ENCODE measurements around the gene ARL6IP5. TPM values are rescaled to one million over a fixed set of nuclear protein-coding genes. Genes with fewer than 3 reads are reported as not detected.

ARL6IP5 gene
- total RNA-seq, 2 donors from 2014 or later = 73.5 to 108 TPM

DNA sequence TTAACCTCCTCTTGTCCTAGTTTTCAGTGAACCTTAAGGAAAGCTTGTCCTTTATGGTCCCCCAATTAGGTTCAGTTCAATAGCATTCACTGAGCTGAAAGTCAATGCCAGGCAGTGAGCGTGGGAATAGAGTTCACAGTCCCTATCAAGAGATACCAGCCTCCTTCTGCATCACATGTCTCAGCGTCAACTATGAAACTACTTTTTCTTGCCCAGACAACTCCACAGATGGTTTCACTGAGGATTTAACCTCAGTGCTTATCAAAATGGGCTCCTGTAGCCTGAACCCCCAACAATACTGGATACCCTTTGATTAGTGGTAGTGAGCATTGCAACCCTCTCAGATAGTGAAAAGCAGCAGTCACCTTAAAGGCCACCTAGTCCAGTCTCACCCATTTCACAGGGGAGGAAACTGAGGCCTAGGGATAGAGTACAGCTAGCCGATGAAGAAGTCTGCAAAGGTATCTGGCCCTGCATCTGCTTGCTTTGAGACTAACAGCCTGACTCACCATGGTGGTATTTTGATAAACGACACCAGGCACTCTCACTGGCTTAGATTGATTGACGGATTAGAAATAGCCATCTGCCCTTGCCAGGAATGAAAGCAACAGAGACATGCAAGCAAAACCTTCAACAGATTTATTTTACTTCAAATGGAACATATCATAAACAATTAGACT, 3.0 kb upstream of the ARL6IP5 start:
- no peak for ATAC-seq
- Mint-ChIP-seq H3K36me3 (peaks cover 25 to 40% of the 10 kb centered on the region in 2 donors), H3K9me3 (no peaks in the 10 kb centered on the region), H3K27ac (peak overlapping the region; percentile 99)
- no peak for DNase-seq (ENCODE audit: low spot score in 2 of 2)

DNA sequence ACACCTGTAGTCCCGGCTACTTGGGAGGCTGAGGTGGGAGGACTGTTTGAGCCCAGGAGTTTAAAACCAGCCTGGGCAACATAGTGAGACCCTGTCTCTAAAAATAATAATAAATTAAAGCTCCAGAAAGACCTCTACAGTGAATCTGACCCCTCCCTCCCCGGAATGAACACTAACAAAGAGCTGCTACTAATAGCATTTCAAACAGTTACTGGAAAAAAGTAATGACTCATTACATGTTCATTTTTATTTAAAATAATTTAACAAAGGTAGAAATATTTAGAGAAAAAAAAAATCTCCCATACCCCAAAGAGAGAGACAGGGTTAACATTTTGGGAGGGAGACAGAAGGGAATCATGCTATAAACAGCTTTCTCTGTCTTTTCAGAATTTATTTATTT, 2.4 kb upstream of the ARL6IP5 start:
- ATAC-seq = no peak
- peaks cover 25 to 38% of the 10 kb centered on the region in 2 donors for H3K36me3 Mint-ChIP-seq
- no peak for DNase-seq (ENCODE audit: low spot score in 2 of 2)
- peak overlapping the region; percentile 99 for H3K27ac Mint-ChIP-seq
- no peaks in the 10 kb centered on the region for H3K9me3 Mint-ChIP-seq

DNA sequence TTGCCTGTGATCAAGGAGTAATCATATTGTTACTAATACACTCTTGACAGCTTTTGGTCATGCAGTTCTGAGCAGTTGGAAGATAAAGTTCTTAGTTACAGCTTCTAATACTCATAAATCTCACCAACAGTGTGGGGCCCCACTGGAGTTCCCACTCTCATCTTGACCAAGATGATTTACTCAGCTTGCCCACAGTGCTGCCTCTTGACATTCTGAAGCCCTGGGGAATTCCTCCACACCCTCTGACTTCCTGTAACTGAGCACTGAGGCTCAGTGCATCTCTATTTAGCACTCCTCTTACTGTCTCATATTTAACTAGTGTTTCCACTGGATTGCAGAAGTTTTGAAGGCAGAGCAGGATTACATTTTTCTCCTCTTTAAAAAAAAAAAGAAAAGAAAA, 1.9 kb upstream of the ARL6IP5 start:
- DNase-seq (ENCODE audit: low spot score in 2 of 2) (peak; percentile 56 to 82), ATAC-seq (peak; percentile 72 to 73)
- peaks cover 25 to 34% of the 10 kb centered on the region in 2 donors for H3K36me3 Mint-ChIP-seq
- no peaks in the 10 kb centered on the region for H3K9me3 Mint-ChIP-seq
- peak overlapping the region; percentile 99 for H3K27ac Mint-ChIP-seq

GRCh38 chr3:69085168-69085832, 563 bp downstream of the ARL6IP5 start:
- no peak for DNase-seq (ENCODE audit: low spot score in 2 of 2)
- Mint-ChIP-seq H3K27ac (peak overlapping the region; percentile 92 to 99), H3K36me3 (peaks cover 24 to 38% of the 10 kb centered on the region in 2 donors), H3K9me3 (no peaks in the 10 kb centered on the region)
- no peak for ATAC-seq

DNA sequence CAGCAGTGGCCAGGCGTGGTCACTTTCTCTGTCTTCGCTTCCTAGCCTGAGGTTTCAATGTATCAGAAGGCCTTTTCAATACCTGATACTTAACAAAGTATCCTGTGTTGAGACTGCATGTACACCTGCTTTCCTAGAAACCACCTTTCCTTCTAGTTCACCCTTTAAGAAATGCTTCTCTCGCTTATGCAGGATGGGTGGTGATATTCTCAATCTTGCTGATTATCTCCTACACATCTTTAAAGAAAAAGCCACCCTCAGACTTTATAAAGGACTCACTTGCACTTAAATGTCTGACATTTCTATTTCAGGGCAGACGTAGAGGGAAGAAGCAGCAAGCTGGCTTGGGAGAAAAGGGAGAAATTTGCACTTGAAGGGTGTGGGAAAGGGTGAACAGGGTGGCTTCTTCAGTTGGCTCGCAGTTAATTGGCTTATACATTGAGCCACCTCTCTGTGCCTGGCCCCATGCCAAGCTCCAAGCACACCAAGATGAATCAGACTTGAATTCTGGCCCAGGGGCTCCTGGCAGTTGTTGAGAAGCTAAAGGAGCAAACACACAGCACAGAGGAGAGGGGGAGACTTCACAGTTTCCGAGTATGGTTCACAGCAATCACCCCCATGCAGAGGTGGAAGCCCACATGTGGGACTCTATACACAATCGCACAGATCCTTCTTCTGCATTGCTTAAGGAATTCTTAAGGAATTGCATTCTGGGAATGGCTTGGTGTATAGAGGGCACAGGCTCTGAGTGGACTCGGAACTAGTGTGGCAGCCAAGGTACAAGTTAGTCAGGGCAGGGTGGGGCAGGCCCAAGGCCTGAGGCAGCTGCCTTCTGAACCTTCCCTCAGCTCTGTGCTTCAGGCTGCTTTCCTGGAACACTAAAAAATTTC, 1.3 kb downstream of the ARL6IP5 start:
- ATAC-seq (peak; percentile 34 to 38), DNase-seq (ENCODE audit: low spot score in 2 of 2) (peak; percentile 75 to 76)
- H3K27ac Mint-ChIP-seq = peak overlapping the region; percentile 92 to 99
- H3K36me3 Mint-ChIP-seq = peaks cover 30 to 45% of the 10 kb centered on the region in 2 donors
- no peaks in the 10 kb centered on the region for H3K9me3 Mint-ChIP-seq

GRCh38 chr3:69087030-69087791, 2.5 kb downstream of the ARL6IP5 start:
- Mint-ChIP-seq H3K27ac (peak overlapping the region; percentile 58 to 99), H3K9me3 (no peaks in the 10 kb centered on the region), H3K36me3 (peaks cover 39 to 45% of the 10 kb centered on the region in 2 donors)
- DNase-seq (ENCODE audit: low spot score in 2 of 2) (no peak), ATAC-seq (no peak)

- ATAC-seq (peak; percentile 16 to 30), DNase-seq (ENCODE audit: low spot score in 2 of 2) (no peak)
- H3K9me3 Mint-ChIP-seq = no peaks in the 10 kb centered on the region
- peak overlapping the region; percentile 63 to 99 for H3K27ac Mint-ChIP-seq
- H3K36me3 Mint-ChIP-seq = peaks cover 41 to 45% of the 10 kb centered on the region in 2 donors
Observed at GRCh38 chr3:69088063-69088462, 3.3 kb downstream of the ARL6IP5 start.

DNA sequence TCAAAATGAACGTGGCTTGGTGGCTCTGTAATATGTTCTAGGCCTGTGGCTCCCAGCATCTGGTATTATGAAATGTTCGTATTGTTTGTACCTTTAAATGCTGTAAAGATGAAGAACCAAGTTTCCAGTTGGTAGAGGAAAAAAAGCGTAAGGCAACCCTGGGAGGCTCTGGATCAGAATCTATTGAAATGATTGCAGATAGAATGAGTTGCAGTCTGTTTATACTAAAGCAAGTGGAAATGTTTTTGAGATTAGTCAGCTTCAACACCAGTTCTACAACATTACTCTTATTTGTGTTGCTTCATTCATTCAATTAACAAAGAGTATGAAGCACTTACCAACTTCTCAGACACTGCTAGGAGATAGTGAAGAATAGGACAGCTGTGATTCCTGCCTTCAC, 5.3 kb downstream of the ARL6IP5 start:
- H3K36me3 Mint-ChIP-seq = peaks cover 34 to 46% of the 10 kb centered on the region in 2 donors
- DNase-seq (ENCODE audit: low spot score in 2 of 2) (no peak), ATAC-seq (peak in 1 of 2 donors; percentile 23)
- H3K9me3 Mint-ChIP-seq = no peaks in the 10 kb centered on the region
- H3K27ac Mint-ChIP-seq = peak overlapping the region; percentile 94

DNA sequence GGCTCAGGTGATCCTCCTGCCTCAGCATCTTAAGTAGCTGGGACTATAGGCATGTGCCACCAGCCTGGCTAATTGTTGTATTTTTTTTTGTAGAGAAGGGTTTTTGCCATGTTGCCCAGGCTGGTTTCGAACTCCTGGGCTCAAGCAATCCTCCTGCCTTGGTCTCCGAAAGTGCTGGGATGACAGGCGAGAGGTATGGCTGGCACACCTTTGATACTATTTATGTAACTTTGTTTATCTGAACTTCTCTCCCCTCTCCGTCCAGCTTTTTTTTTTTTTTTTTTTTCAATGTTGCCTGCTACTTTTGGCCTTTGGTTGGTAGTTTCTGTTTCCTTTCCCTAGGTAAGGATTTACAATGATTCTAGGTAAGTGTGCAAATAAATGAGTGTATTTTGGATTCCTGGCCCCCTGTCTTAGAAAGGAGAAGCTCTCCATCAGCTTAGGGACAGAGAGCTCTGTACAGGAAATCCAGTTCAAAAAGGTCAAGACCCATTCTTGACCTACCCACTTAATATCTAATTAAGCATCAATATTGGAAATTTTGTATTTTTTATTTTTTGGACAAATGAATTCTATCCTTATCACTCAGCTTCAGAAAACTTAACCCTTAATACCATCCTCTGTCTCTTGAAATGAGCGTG, 6.8 kb downstream of the ARL6IP5 start:
- H3K9me3 Mint-ChIP-seq = no peaks in the 10 kb centered on the region
- peaks cover 23 to 42% of the 10 kb centered on the region in 2 donors for H3K36me3 Mint-ChIP-seq
- peak overlapping the region; percentile 94 for H3K27ac Mint-ChIP-seq
- DNase-seq (ENCODE audit: low spot score in 2 of 2) (no peak), ATAC-seq (peak in 1 of 2 donors; percentile 10)

DNA sequence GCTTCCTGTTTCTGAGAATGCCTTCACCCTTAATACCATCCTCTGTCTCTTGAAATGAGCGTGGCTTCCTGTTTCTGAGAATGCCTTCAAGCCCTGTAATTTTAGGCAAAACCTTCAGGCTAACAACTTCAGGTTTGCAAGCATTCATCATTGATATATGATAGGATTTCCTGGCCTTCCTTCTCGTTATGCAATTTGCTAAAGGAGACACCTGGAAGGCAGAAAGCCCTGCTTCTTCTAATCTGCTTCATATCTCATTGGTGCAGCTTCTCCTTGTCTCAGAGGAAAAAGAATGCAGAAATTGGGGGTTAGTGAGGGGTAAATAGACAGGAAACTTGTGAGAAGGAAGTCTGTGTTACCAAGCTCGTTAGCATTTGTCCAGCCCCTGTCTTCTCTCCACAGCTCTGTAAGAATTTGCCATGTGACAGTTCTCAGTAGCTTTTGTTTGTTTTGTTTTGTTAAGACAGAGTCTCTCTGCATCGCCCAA, 7.3 kb downstream of the ARL6IP5 start:
- Mint-ChIP-seq H3K27ac (peak overlapping the region; percentile 94), H3K9me3 (no peaks in the 10 kb centered on the region), H3K36me3 (peaks cover 23 to 45% of the 10 kb centered on the region in 2 donors)
- DNase-seq (ENCODE audit: low spot score in 2 of 2) (peak in 1 of 2 donors; percentile 32), ATAC-seq (peak; percentile 53 to 73)

DNA sequence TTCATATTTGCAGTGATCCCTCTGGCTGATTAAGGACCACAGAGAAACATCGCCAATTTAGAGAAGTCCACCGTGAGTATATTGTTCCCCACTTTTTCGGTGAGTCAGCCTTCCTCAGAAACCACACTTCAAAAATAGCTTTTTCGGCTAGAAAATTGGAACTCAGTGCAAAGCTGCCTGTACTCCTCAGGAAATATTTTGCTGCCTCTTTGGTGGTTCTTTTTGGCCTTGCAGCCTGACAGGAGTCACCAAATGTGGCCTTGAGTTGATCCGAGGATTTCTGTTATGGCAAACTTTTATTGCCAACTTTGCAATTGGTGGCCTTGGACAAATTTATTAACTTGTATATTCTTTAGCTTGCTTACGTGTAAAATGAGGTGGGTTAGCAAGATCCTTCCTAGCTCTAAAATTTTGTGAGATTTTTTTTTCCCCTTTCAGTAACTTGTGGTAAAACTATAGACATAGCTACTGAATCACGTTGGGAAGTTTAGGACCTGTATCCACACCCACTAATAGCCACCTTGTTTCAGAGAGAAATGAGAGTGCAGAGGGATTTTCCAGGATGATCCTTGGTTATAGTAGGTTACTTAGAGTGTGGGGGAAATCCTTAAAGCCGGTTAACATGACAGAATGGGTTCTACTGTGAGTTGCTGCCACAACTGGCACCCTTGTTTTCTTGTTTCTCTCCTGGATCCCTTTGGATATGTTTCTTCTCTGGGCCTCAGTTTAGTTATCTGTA, 9.9 kb downstream of the ARL6IP5 start:
- DNase-seq (ENCODE audit: low spot score in 2 of 2) (no peak), ATAC-seq (peak; percentile 34 to 65)
- H3K36me3 Mint-ChIP-seq = peaks cover 22 to 48% of the 10 kb centered on the region in 2 donors
- H3K27ac Mint-ChIP-seq = peak overlapping the region; percentile 94
- H3K9me3 Mint-ChIP-seq = peaks cover 0 to 3% of the 10 kb centered on the region in 2 donors

DNA sequence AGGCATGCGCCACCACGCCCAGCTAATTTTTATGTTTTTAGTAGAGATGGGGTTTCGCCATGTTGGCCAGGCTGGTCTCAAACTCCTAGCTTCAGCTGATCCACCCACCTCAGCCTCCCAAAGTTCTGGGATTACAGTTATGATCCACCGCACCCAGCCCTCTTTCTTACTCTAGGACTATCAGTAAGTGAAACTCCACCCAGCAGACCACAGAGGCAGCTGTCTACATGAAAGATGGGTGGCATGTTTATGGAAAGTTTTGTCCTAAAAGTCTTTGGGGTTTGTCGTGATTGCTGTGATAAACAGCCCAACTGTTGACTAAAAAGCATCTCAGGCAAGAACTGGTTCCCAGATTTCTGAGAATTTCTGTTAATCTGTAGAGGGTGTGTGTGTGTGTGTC, 10.9 kb downstream of the ARL6IP5 start:
- DNase-seq (ENCODE audit: low spot score in 2 of 2) = no peak
- peaks cover 0 to 5% of the 10 kb centered on the region in 2 donors for H3K9me3 Mint-ChIP-seq
- peak; percentile 36 to 52 for ATAC-seq
- H3K36me3 Mint-ChIP-seq = peaks cover 18 to 46% of the 10 kb centered on the region in 2 donors
- peak overlapping the region; percentile 94 to 97 for H3K27ac Mint-ChIP-seq

DNA sequence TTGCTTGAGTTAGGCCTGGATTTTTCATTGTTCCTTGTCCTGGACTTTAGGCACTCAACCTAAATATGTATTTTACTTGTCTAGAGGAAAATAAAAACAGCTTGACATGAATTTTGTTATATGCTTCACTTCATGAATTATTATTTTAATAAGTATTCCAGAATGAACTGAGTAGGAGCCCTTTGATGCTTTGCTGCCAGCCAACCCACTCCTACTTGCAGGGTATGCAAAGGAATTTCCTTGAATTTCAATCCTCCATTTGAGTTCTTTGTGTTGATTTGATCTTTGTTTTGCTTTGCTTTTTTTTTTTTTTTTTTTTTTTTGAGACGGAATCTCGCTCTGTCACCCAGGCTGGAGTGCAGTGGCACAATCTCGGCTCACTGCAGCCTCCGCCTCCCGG, 11.6 kb downstream of the ARL6IP5 start:
- Mint-ChIP-seq H3K9me3 (peaks cover 0 to 5% of the 10 kb centered on the region in 2 donors), H3K36me3 (peaks cover 15 to 44% of the 10 kb centered on the region in 2 donors), H3K27ac (peak overlapping the region; percentile 72 to 94)
- DNase-seq (ENCODE audit: low spot score in 2 of 2) = no peak
- no peak for ATAC-seq

DNA sequence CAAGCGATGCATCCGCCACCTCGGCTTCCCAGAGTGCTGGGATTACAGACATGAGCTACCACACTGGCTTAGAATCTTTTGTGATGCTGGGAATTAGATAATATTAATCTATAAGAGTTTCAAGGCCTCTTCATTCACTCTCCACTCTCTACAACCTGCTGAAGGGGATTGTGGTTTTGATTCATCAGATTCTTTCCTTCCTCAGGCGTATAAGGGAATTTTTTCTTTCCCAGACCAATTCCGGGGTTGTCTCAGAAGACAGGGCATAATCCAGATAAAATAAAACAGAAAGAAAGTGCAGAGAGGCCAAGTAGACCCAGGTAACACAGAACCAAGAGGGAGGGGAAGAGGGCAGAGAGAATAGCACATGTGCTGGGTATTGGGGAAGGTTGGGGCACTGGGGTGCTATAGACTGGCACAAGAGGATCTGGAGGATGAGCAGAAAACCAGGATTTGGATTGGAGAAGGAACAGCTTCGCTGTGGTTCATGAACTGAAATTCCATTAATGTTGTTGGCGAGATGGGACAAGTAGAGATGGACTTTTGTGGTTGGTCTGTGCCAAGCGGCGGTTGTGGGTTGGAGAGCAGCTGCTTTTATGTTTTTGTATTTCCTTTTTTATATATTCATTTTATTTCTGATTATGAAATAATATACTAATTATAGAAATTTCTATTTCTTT, 12.8 kb downstream of the ARL6IP5 start:
- no peak for DNase-seq (ENCODE audit: low spot score in 2 of 2)
- Mint-ChIP-seq H3K9me3 (peaks cover 0 to 5% of the 10 kb centered on the region in 2 donors), H3K27ac (peak overlapping the region; percentile 28 to 80), H3K36me3 (peaks cover 14 to 54% of the 10 kb centered on the region in 2 donors)
- no peak for ATAC-seq

Measured in activated naive CD4-positive, alpha-beta T cell treated with anti-CD3 and anti-CD28 coated beads, Interleukin-2, amount 50 U/mL, for 72 hours (primary cell).